Naive thymus-derived CD4-positive, alpha-beta T cell (primary cell): ENCODE data around the gene EMC8. TPM values are rescaled to one million over a fixed set of nuclear protein-coding genes. Genes with fewer than 3 reads are reported as not detected.

ENCODE experiments used
- ATAC-seq: fragments of 150-1000 bp; cut with Tn5 transposase; 2 replicates; pipeline ENCODE4 v1.10.0; 2021; ENCODE audit warnings: mild to moderate bottlenecking, moderate library complexity
- CTCF ChIA-PET: fragments of 350-600 bp; sonication (Branson Sonifier 250); formaldehyde crosslinking; loops from one replicate; lab custom pipeline; 2021; ENCODE audit warnings: antibody characterized with exemption; lab: Charles Lee
- POLR2A ChIA-PET: fragments of 350-600 bp; sonication (Branson Sonifier 250); formaldehyde crosslinking; loops from one replicate; lab custom pipeline; 2021; ENCODE audit warnings: antibody characterized with exemption, inconsistent platforms; lab: Charles Lee
- DNase-seq, 9 donors: peaks; one replicate each; pipeline versions ENCODE4 v3.0.0 to v3.0.0-alpha.2; 2020 to 2022; ENCODE audit warnings: mixed read lengths in 1 of 9
- H3K27ac ChIP-seq: one replicate; pipeline ENCODE4 v1.7.0; 2013; ENCODE audit warnings: mild to moderate bottlenecking, low read depth, low read length, moderate library complexity
- H3K27me3 ChIP-seq, 2 donors: one replicate each; pipeline ENCODE4 v1.7.0; 2013; ENCODE audit warnings: low read length in 2 of 2, mild to moderate bottlenecking in 2 of 2, moderate library complexity in 2 of 2; ENCODE audit not compliant: control insufficient read depth in 2 of 2, insufficient read depth in 2 of 2
- H3K36me3 ChIP-seq, 3 experiments: 1 replicate in 2 of 3; 2 replicates in 1 of 3; pipeline ENCODE4 v1.7.0; 2013; ENCODE audit warnings: low read length in 3 of 3, mild to moderate bottlenecking in 3 of 3, moderate library complexity in 1 of 3; ENCODE audit not compliant: insufficient read depth in 3 of 3, control insufficient read depth in 2 of 3
- H3K4me1 ChIP-seq, 2 donors: one replicate each; pipeline ENCODE4 v1.7.0; 2013; ENCODE audit warnings: low read length in 2 of 2, mild to moderate bottlenecking in 2 of 2, moderate library complexity in 1 of 2; ENCODE audit not compliant: control insufficient read depth in 2 of 2, insufficient read depth in 2 of 2
- H3K4me3 ChIP-seq: 2 replicates; pipeline ENCODE4 v1.7.0; 2013; ENCODE audit warnings: mild to moderate bottlenecking, low read length
- H3K9me3 ChIP-seq, 3 experiments: 1 replicate in 2 of 3; 2 replicates in 1 of 3; pipeline ENCODE4 v1.7.0; 2013; ENCODE audit warnings: low read length in 3 of 3; ENCODE audit not compliant: control insufficient read depth in 2 of 3
- H3K27ac Mint-ChIP-seq, 9 donors: one replicate each; pipeline ENCODE4 v1.8.0; 2020 to 2022; ENCODE audit warnings: mixed read lengths in 9 of 9, mild to moderate bottlenecking in 8 of 9, moderate library complexity in 5 of 9, inconsistent platforms in 2 of 9
- H3K27me3 Mint-ChIP-seq, 5 donors: one replicate each; pipeline ENCODE4 v1.8.0; 2021 to 2022; ENCODE audit warnings: mixed read lengths in 5 of 5, mild to moderate bottlenecking in 1 of 5
- H3K36me3 Mint-ChIP-seq, 5 donors: one replicate each; pipeline ENCODE4 v1.8.0; 2020 to 2022; ENCODE audit warnings: mixed read lengths in 5 of 5, mild to moderate bottlenecking in 3 of 5, inconsistent platforms in 1 of 5
- H3K4me1 Mint-ChIP-seq, 7 donors: one replicate each; pipeline ENCODE4 v1.8.0; 2020 to 2022; ENCODE audit warnings: mixed read lengths in 7 of 7, mild to moderate bottlenecking in 3 of 7, inconsistent platforms in 1 of 7
- H3K4me3 Mint-ChIP-seq, 10 donors: one replicate each; pipeline ENCODE4 v1.8.0; 2020 to 2022; ENCODE audit warnings: mild to moderate bottlenecking in 10 of 10, mixed read lengths in 10 of 10, moderate library complexity in 6 of 10, inconsistent platforms in 2 of 10
- H3K9me3 Mint-ChIP-seq, 11 donors: one replicate each; pipeline ENCODE4 v1.8.0; 2020 to 2022; ENCODE audit warnings: mixed read lengths in 11 of 11, mild to moderate bottlenecking in 4 of 11, inconsistent platforms in 1 of 11, moderate library complexity in 1 of 11
- intact Hi-C, 2 donors: fragments of 100-400 bp; cut with micrococcal nuclease; formaldehyde crosslinking; loops; one replicate each; pipeline ENCODE4 v1.15.1; 2023
- polyA plus RNA-seq, 2 donors: library from polyadenylated mRNA; unstranded; fragments of 300-500 nt; fragmentation: Illumina TruSeq; gene quantifications; one replicate each; pipeline ENCODE4 v1.2.3, GENCODE V29; 2021
- total RNA-seq, 6 experiments: library from RNA in 5 of 6; stranded (reverse) in 5 of 6; gene quantifications; 1 replicate in 5 of 6; 2 replicates in 1 of 6; pipeline ENCODE4 v1.2.3 and lab custom pipeline; 2021 to 2026

EMC8 gene
- total and polyA plus RNA-seq, 7 experiments from 2014 or later, result 22.4 to 31.8 (median 26.1) TPM

- POLR2A ChIA-PET, result interaction anchor here (0.7 to 1.6 kb wide), 2 partner anchors 10 to 124 kb away, joined by 3 read pairs; no protein-coding TSS in a partner anchor
- H3K4me1 ChIP-seq, result peaks cover 18 to 26% of the 10 kb centered on the region in 2 donors
- intact Hi-C loops, result loop anchor here in 1 of 2 donors (1.0 to 5.0 kb wide), 2 partner anchors 19 to 97 kb away; partner anchors contain the start of gene IRF8
- H3K27me3 ChIP-seq, result no peaks in the 10 kb centered on the region
- ATAC-seq, result peak; percentile 37
- peak overlapping the region; percentile 99 for H3K27ac ChIP-seq
- no peaks in the 10 kb centered on the region for H3K27me3 Mint-ChIP-seq
- peaks cover 0 to 2% (median 0%) of the 10 kb centered on the region in 11 donors for H3K9me3 Mint-ChIP-seq
- H3K9me3 ChIP-seq, result no peaks in the 10 kb centered on the region
- CTCF ChIA-PET, result no interaction called here
- H3K4me1 Mint-ChIP-seq, result peaks cover 37 to 72% (median 62%) of the 10 kb centered on the region in 7 donors
- H3K4me3 Mint-ChIP-seq, result peak overlapping the region; percentile 83 to 92 (median 88)
- H3K36me3 Mint-ChIP-seq, result peaks cover 30 to 49% (median 36%) of the 10 kb centered on the region in 5 donors
- peak in 1 of 9 donors; percentile 72 for DNase-seq
- H3K4me3 ChIP-seq, result peak overlapping the region; percentile 81
- H3K27ac Mint-ChIP-seq, result peak overlapping the region; percentile 90 to 98 (median 95)
- H3K36me3 ChIP-seq, result peaks cover under 1 to 69% (median 5%) of the 10 kb centered on the region in 3 experiments
Measured at GRCh38 chr16:85800321-85800669, 951 bp upstream of the EMC8 start.

- Histone ChIP-seq H3K27me3 (no peaks in the 10 kb centered on the region), H3K4me3 (peak overlapping the region; percentile 81), H3K4me1 (peaks cover 18 to 26% of the 10 kb centered on the region in 2 donors), H3K9me3 (no peaks in the 10 kb centered on the region), H3K27ac (peak overlapping the region; percentile 99), H3K36me3 (peaks cover 0 to 70% (median 3%) of the 10 kb centered on the region in 3 experiments)
- peak in 5 of 9 donors; percentile 17 to 48 (median 28) for DNase-seq
- intact Hi-C loops, result loop anchor here (1.0 to 5.0 kb wide), 11 partner anchors 9 to 772 kb away; partner anchors contain the start of genes GINS2 (in 1 of the 2), GSE1 (in 1 of the 2) and KIAA0513 (in 1 of the 2)
- no peaks in the 10 kb centered on the region for H3K27me3 Mint-ChIP-seq
- peak overlapping the region; percentile 84 to 97 (median 94) for H3K27ac Mint-ChIP-seq
- peak overlapping the region; percentile 86 to 94 (median 90) for H3K4me3 Mint-ChIP-seq
- peaks cover 37 to 80% (median 67%) of the 10 kb centered on the region in 7 donors for H3K4me1 Mint-ChIP-seq
- peaks cover 0 to 2% (median 0%) of the 10 kb centered on the region in 11 donors for H3K9me3 Mint-ChIP-seq
- ChIA-PET CTCF (no interaction called here), POLR2A (interaction anchor here (0.5 kb wide), 1 partner anchor 9 kb away, joined by 4 read pairs; no protein-coding TSS in a partner anchor)
- H3K36me3 Mint-ChIP-seq, result peaks cover 26 to 53% (median 31%) of the 10 kb centered on the region in 5 donors
- ATAC-seq, result peak; percentile 31
Measured at GRCh38 chr16:85798901-85799496, 345 bp downstream of the EMC8 start.

- DNase-seq, result no peak
- peaks cover 37 to 80% (median 66%) of the 10 kb centered on the region in 7 donors for H3K4me1 Mint-ChIP-seq
- H3K4me3 ChIP-seq, result peak overlapping the region; percentile 81
- H3K4me1 ChIP-seq, result peaks cover 18 to 26% of the 10 kb centered on the region in 2 donors
- H3K9me3 Mint-ChIP-seq, result peaks cover 0 to 2% (median 0%) of the 10 kb centered on the region in 11 donors
- H3K27ac Mint-ChIP-seq, result peak overlapping the region; percentile 25 to 90 (median 57)
- H3K27ac ChIP-seq, result peak overlapping the region; percentile 99
- H3K27me3 ChIP-seq, result no peaks in the 10 kb centered on the region
- H3K9me3 ChIP-seq, result no peaks in the 10 kb centered on the region
- H3K4me3 Mint-ChIP-seq, result peak overlapping the region; percentile 82 to 94 (median 88)
- no peak for ATAC-seq
- ChIA-PET POLR2A (interaction anchor here (0.5 kb wide), 1 partner anchor 9 kb away, joined by 4 read pairs; no protein-coding TSS in a partner anchor), CTCF (interaction anchor here (0.7 kb wide), 1 partner anchor 520 kb away, joined by 3 read pairs; no protein-coding TSS in a partner anchor)
- H3K27me3 Mint-ChIP-seq, result no peaks in the 10 kb centered on the region
- peaks cover 0 to 69% (median 0%) of the 10 kb centered on the region in 3 experiments for H3K36me3 ChIP-seq
- intact Hi-C loops, result loop anchor here (2.0 to 5.0 kb wide), 5 partner anchors 64 to 771 kb away; partner anchors contain the start of genes GINS2 (in 1 of the 2), GSE1 (in 1 of the 2) and KIAA0513 (in 1 of the 2)
- peaks cover 20 to 51% (median 28%) of the 10 kb centered on the region in 5 donors for H3K36me3 Mint-ChIP-seq
Measured at GRCh38 chr16:85798283-85798776, 1.0 kb downstream of the EMC8 start.

- no peak for DNase-seq
- peak overlapping the region in 7 of 10 donors; percentile 9 to 94 (median 87) for H3K4me3 Mint-ChIP-seq
- intact Hi-C loops, result loop anchor here in 1 of 2 donors (5.0 kb wide), 3 partner anchors 109 to 769 kb away; partner anchors contain the start of genes GINS2 and KIAA0513
- Histone ChIP-seq H3K36me3 (peaks cover 0 to 69% (median 5%) of the 10 kb centered on the region in 3 experiments), H3K4me1 (peaks cover 18 to 26% of the 10 kb centered on the region in 2 donors), H3K4me3 (no peak overlapping the region), H3K9me3 (no peaks in the 10 kb centered on the region), H3K27me3 (no peaks in the 10 kb centered on the region), H3K27ac (no peak overlapping the region)
- no peak for ATAC-seq
- H3K36me3 Mint-ChIP-seq, result peaks cover 18 to 53% (median 35%) of the 10 kb centered on the region in 5 donors
- ChIA-PET CTCF (no interaction called here), POLR2A (interaction anchor here (0.5 kb wide), 1 partner anchor 101 kb away, joined by 3 read pairs; no protein-coding TSS in a partner anchor)
- peaks cover 37 to 84% (median 72%) of the 10 kb centered on the region in 7 donors for H3K4me1 Mint-ChIP-seq
- peaks cover 0 to 4% (median 0%) of the 10 kb centered on the region in 11 donors for H3K9me3 Mint-ChIP-seq
- no peaks in the 10 kb centered on the region for H3K27me3 Mint-ChIP-seq
- peak overlapping the region in 5 of 9 donors; percentile 29 to 57 (median 51) for H3K27ac Mint-ChIP-seq
Measured at GRCh38 chr16:85796599-85796998, 2.7 kb downstream of the EMC8 start.

- DNase-seq (no peak), ATAC-seq (no peak)
- no peaks in the 10 kb centered on the region for H3K9me3 ChIP-seq
- Mint-ChIP-seq H3K4me3 (peak overlapping the region in 3 of 10 donors; percentile 61 to 90 (median 75)), H3K4me1 (peaks cover 35 to 84% (median 72%) of the 10 kb centered on the region in 7 donors), H3K36me3 (peaks cover 17 to 53% (median 36%) of the 10 kb centered on the region in 5 donors), H3K27me3 (no peaks in the 10 kb centered on the region), H3K27ac (peak overlapping the region in 6 of 9 donors; percentile 16 to 57 (median 34)), H3K9me3 (peaks cover 0 to 5% (median 0%) of the 10 kb centered on the region in 11 donors)
- CTCF ChIA-PET, result no interaction called here
- H3K36me3 ChIP-seq, result peaks cover 0 to 68% (median 5%) of the 10 kb centered on the region in 3 experiments
- no peaks in the 10 kb centered on the region for H3K27me3 ChIP-seq
- no peak overlapping the region for H3K27ac ChIP-seq
- POLR2A ChIA-PET, result no interaction called here
- H3K4me1 ChIP-seq, result peaks cover 18 to 26% of the 10 kb centered on the region in 2 donors
- no peak overlapping the region for H3K4me3 ChIP-seq
- intact Hi-C loops, result loop anchor here in 1 of 2 donors (5.0 kb wide), 3 partner anchors 109 to 769 kb away; partner anchors contain the start of genes GINS2 and KIAA0513
Measured at GRCh38 chr16:85796152-85796551, 3.2 kb downstream of the EMC8 start.

- H3K4me1 ChIP-seq, result peaks cover 16 to 22% of the 10 kb centered on the region in 2 donors
- H3K36me3 Mint-ChIP-seq, result peaks cover 18 to 64% (median 39%) of the 10 kb centered on the region in 5 donors
- peaks cover 0 to 65% (median 5%) of the 10 kb centered on the region in 3 experiments for H3K36me3 ChIP-seq
- no peak for ATAC-seq
- intact Hi-C loops, result loop anchor here in 1 of 2 donors (5.0 kb wide), 3 partner anchors 107 to 767 kb away; partner anchors contain the start of genes GINS2 and KIAA0513
- peaks cover 32 to 83% (median 71%) of the 10 kb centered on the region in 7 donors for H3K4me1 Mint-ChIP-seq
- no peak for DNase-seq
- ChIA-PET POLR2A (no interaction called here), CTCF (no interaction called here)
- peaks cover 0 to 5% (median 0%) of the 10 kb centered on the region in 11 donors for H3K9me3 Mint-ChIP-seq
- peak overlapping the region in 3 of 9 donors; percentile 21 to 47 (median 25) for H3K27ac Mint-ChIP-seq
- H3K4me3 ChIP-seq, result no peak overlapping the region
- H3K27me3 ChIP-seq, result no peaks in the 10 kb centered on the region
- H3K27me3 Mint-ChIP-seq, result no peaks in the 10 kb centered on the region
- no peak overlapping the region for H3K4me3 Mint-ChIP-seq
- no peak overlapping the region for H3K27ac ChIP-seq
- no peaks in the 10 kb centered on the region for H3K9me3 ChIP-seq
Measured at GRCh38 chr16:85794696-85795095, 4.6 kb downstream of the EMC8 start.
